OCI-LY7 (cell line): Measurements from ENCODE around the gene N4BP2. TPM values are rescaled to one million over a fixed set of nuclear protein-coding genes. Genes with fewer than 3 reads are reported as not detected.
A peak's percentile ranks its signal among the peaks of the same experiment; 100 is the strongest.

Experiments
- BruUV-seq: library from RNA; stranded (reverse); fragments of 400-500 nt; replicated peaks from 2 replicates; lab custom pipeline; 2021; lab: Mats Ljungman, UMichigan
- CTCF ChIA-PET: fragments of 300-600 bp; sonication (Branson Sonifier 250); formaldehyde crosslinking; loops from one replicate; lab custom pipeline; 2022; ENCODE audit warnings: antibody characterized with exemption; ENCODE audit not compliant: unreplicated experiment; lab: Charles Lee
- POLR2A ChIA-PET: fragments of 300-600 bp; sonication (Branson Sonifier 250); formaldehyde crosslinking; loops from one replicate; lab custom pipeline; 2022; ENCODE audit warnings: antibody characterized with exemption; lab: Charles Lee
- DNase-seq: peaks from one replicate; pipeline ENCODE4 v3.0.0-alpha.2; 2015; ENCODE audit warnings: low spot score
- H2AFZ ChIP-seq: fragments of 200-600 bp; sonication (generic), shearing (Covaris generic); 2 replicates; pipeline ENCODE4 v1.6.1; 2014; ENCODE audit warnings: mild to moderate bottlenecking, antibody characterized with exemption, low read length, moderate library complexity
- H3K27ac ChIP-seq: fragments of 200-600 bp; sonication (generic); 2 replicates; pipeline ENCODE4 v1.5.1; 2014; ENCODE audit warnings: mixed run types, low read depth, mild to moderate bottlenecking, moderate library complexity, low read length, inconsistent platforms; ENCODE audit not compliant: poor library complexity, severe bottlenecking
- H3K36me3 ChIP-seq: fragments of 200-600 bp; sonication (generic); 2 replicates; pipeline ENCODE4 v1.6.1; 2014; ENCODE audit warnings: mild to moderate bottlenecking, antibody characterized with exemption, low read length, moderate library complexity, mixed read lengths; ENCODE audit not compliant: insufficient read depth
- H3K4me1 ChIP-seq: fragments of 200-600 bp; sonication (generic); 2 replicates; pipeline ENCODE4 v1.5.1; 2014; ENCODE audit warnings: mild to moderate bottlenecking, low read length; ENCODE audit not compliant: insufficient read depth, poor library complexity, severe bottlenecking
- H3K4me2 ChIP-seq: fragments of 200-600 bp; sonication (generic); 2 replicates; pipeline ENCODE4 v1.6.1; 2014; ENCODE audit warnings: mild to moderate bottlenecking, low read length
- H3K4me3 ChIP-seq: fragments of 200-600 bp; sonication (generic); 2 replicates; pipeline ENCODE4 v1.5.1; 2014; ENCODE audit warnings: mild to moderate bottlenecking, low read depth, low read length; ENCODE audit not compliant: poor library complexity, severe bottlenecking
- H3K79me2 ChIP-seq: fragments of 200-600 bp; sonication (generic); 2 replicates; pipeline ENCODE4 v1.6.1; 2016; ENCODE audit warnings: low read depth, mild to moderate bottlenecking, low read length, moderate library complexity, mixed read lengths; ENCODE audit not compliant: insufficient read depth
- H3K9me2 ChIP-seq: fragments of 200-600 bp; sonication (generic); 2 replicates; pipeline ENCODE4 v1.6.1; 2016; ENCODE audit warnings: mild to moderate bottlenecking, low read length, mixed read lengths; ENCODE audit not compliant: insufficient read depth
- H3K9me3 ChIP-seq: fragments of 200-600 bp; sonication (generic); 2 replicates; pipeline ENCODE4 v1.6.1; 2014; ENCODE audit warnings: mild to moderate bottlenecking, mixed run types, low read length, mixed read lengths
- H4K20me1 ChIP-seq: fragments of 200-600 bp; sonication (generic); 2 replicates; pipeline ENCODE4 v1.6.1; 2014; ENCODE audit warnings: mild to moderate bottlenecking, antibody characterized with exemption, low read length, moderate library complexity, mixed read lengths; ENCODE audit not compliant: insufficient read depth
- CTCF ChIP-seq: fragments of 200-600 bp; sonication (generic); conservative IDR thresholded peaks from 2 replicates; pipeline ENCODE4 v1.5.1; 2014; ENCODE audit warnings: mild to moderate bottlenecking, antibody characterized with exemption, low read length, moderate library complexity, mixed read lengths
- EZH2phosphoT487 ChIP-seq: fragments of 200-600 bp; sonication (generic); IDR thresholded peaks from 2 replicates; pipeline ENCODE4 v1.6.1; 2018; ENCODE audit warnings: low read depth, borderline replicate concordance, mild to moderate bottlenecking, mixed run types, antibody characterized with exemption, low read length, moderate library complexity, mixed read lengths
- intact Hi-C: fragments of 100-400 bp; cut with micrococcal nuclease; formaldehyde crosslinking; loops from one replicate; pipeline ENCODE4 v1.10.0; 2022; ENCODE audit not compliant: unreplicated experiment
- total RNA-seq, 2 experiments: library from RNA; depleted of rRNA in 1 of 2; stranded (reverse); fragments of >200 nt in 1 of 2; shearing (Covaris generic) in 1 of 2; gene quantifications; 2 replicates each; pipeline ENCODE4 v1.2.3, GENCODE V29; 2014 to 2022

Gene N4BP2
- total RNA-seq, 2 experiments from 2014 or later = 11.4 to 17.8 TPM

- H3K4me2 ChIP-seq = peak overlapping the region; percentile 27; the same call in 1 of the 2 replicates
- no peaks in the 10 kb centered on the region for H3K9me2 ChIP-seq
- H4K20me1 ChIP-seq = no peaks in the 10 kb centered on the region
- CTCF ChIA-PET = interaction anchor here (0.9 kb wide), 1 partner anchor 135 kb away, joined by 3 read pairs; no protein-coding TSS in a partner anchor
- peak overlapping the region; percentile 26; the same call in 1 of the 2 replicates for H2AFZ ChIP-seq
- intact Hi-C loops = no loop called here
- POLR2A ChIA-PET = interaction anchor here (0.6 to 2.0 kb wide), 4 partner anchors 9 to 125 kb away, joined by 3 to 10 read pairs (median 3); no protein-coding TSS in a partner anchor
- TF ChIP-seq CTCF (no peak), EZH2phosphoT487 (no peak)
- H3K4me3 ChIP-seq = no peak overlapping the region
- H3K27ac ChIP-seq = no peak overlapping the region
- H3K79me2 ChIP-seq = peaks cover 6% of the 10 kb centered on the region; the same call in 1 of the 2 replicates
- BruUV-seq = no TSS peak
- DNase-seq = peak; percentile 52
- no peaks in the 10 kb centered on the region for H3K9me3 ChIP-seq
- H3K4me1 ChIP-seq = peaks cover 75% of the 10 kb centered on the region
- no peaks in the 10 kb centered on the region for H3K36me3 ChIP-seq
These were observed 125.4 kb downstream of the N4BP2 start for GRCh38 chr4:40182001-40182400.

- Histone ChIP-seq H3K4me1 (peaks cover 79% of the 10 kb centered on the region), H3K79me2 (peaks cover 10% of the 10 kb centered on the region; the same call in 1 of the 2 replicates), H3K4me3 (no peak overlapping the region), H3K27ac (no peak overlapping the region), H3K9me3 (no peaks in the 10 kb centered on the region), H3K9me2 (no peaks in the 10 kb centered on the region), H3K36me3 (no peaks in the 10 kb centered on the region), H3K4me2 (no peak overlapping the region), H2AFZ (no peak overlapping the region), H4K20me1 (no peaks in the 10 kb centered on the region)
- intact Hi-C loops = no loop called here
- CTCF ChIA-PET = no interaction called here
- POLR2A ChIA-PET = interaction anchor here (0.5 to 4.1 kb wide), 9 partner anchors 8 to 333 kb away, joined by 3 to 27 read pairs (median 3); no protein-coding TSS in a partner anchor
- DNase-seq = no peak
- TF ChIP-seq CTCF (no peak), EZH2phosphoT487 (no peak)
- no TSS peak for BruUV-seq
These were observed 126.3 kb downstream of the N4BP2 start for GRCh38 chr4:40182954-40183353.
